SK-N-MC (cell line): Measurements from ENCODE around the gene CAMSAP1.
"Not testable (repeated sequence)": the region's sequence is repeated elsewhere in the genome, so short reads cannot be mapped to it uniquely, and the experiment has no call there.

ENCODE experiments used
- EZH2 ChIP-seq: fragments of 200-600 bp; sonication (generic); IDR thresholded peaks from one replicate; pipeline ENCODE4 v1.6.1; 2017; ENCODE audit warnings: antibody characterized with exemption
- FOXP2 ChIP-seq: optimal IDR thresholded peaks from 2 replicates; pipeline ENCODE3; 2011; ENCODE audit warnings: mild to moderate bottlenecking, moderate library complexity; ENCODE audit not compliant: insufficient read depth; ENCODE audit errors: extremely low read length, control extremely low read depth
- POLR2AphosphoS5 ChIP-seq: IDR thresholded peaks from 2 replicates; pipeline ENCODE4 v1.6.1; 2012; ENCODE audit warnings: mild to moderate bottlenecking, low read depth, low read length, borderline replicate concordance

DNA sequence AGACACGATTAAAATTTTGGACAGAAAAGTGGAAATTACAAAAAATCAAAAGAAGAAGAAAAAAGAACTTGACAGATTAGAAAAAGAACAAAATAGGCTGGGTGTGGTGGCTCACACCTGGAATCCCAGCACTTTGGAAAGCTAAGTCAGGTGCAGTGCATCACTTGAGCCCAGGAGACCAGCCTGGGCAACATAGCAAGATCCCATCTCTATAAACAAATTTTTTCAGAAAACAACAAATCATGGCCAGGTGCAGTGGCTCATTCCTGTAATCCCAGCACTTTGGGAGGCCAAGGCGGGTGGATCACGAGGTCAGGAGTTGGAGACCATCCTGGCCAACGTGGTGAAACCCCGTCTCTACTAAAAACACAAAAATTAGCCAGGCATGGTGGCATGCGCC is 15.0 kb downstream of the CAMSAP1 start:
- TF ChIP-seq POLR2AphosphoS5, FOXP2, EZH2: not testable (repeated sequence)
